HG02943 (cell line): ENCODE measurements around the gene MPIG6B.

Experiments
- ATAC-seq: cut with Tn5 transposase; IDR thresholded peaks from one replicate; pipeline ENCODE4 v1.9.1; 2021; ENCODE audit warnings: mild to moderate bottlenecking, low read depth, moderate library complexity; ENCODE audit not compliant: unreplicated experiment

MPIG6B gene, protein sequence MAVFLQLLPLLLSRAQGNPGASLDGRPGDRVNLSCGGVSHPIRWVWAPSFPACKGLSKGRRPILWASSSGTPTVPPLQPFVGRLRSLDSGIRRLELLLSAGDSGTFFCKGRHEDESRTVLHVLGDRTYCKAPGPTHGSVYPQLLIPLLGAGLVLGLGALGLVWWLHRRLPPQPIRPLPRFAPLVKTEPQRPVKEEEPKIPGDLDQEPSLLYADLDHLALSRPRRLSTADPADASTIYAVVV

DNA sequence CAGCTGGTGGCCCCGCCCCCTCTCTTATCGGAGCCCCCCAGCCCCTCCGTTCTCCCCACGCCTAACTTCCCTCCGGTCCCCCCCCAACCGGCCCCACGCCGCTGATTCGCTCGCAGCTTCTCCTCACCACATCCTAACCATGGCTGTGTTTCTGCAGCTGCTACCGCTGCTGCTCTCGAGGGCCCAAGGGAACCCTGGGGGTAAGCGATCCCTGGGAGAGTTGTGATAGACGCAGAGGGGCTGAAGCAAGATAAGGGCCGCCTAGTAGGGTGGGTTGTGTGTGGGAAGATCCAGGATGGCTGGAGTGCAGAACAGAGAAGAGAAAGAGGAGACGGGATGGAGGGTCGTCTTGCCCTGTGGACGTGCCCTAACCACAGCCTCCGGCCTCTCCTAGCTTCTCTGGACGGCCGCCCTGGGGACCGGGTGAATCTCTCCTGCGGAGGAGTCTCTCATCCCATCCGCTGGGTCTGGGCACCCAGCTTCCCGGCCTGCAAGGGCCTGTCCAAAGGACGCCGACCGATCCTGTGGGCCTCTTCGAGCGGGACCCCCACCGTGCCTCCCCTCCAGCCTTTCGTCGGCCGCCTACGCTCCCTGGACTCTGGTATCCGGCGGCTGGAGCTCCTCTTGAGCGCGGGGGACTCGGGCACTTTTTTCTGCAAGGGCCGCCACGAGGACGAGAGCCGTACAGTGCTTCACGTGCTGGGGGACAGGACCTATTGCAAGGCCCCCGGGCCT lies at the start of gene MPIG6B:
Gene MPIG6B, plus strand, starts transcription at position 129 of the 735 bp plus-strand sequence. Its CDS starts 11 bp downstream, at position 140.
- no peak for ATAC-seq

DNA sequence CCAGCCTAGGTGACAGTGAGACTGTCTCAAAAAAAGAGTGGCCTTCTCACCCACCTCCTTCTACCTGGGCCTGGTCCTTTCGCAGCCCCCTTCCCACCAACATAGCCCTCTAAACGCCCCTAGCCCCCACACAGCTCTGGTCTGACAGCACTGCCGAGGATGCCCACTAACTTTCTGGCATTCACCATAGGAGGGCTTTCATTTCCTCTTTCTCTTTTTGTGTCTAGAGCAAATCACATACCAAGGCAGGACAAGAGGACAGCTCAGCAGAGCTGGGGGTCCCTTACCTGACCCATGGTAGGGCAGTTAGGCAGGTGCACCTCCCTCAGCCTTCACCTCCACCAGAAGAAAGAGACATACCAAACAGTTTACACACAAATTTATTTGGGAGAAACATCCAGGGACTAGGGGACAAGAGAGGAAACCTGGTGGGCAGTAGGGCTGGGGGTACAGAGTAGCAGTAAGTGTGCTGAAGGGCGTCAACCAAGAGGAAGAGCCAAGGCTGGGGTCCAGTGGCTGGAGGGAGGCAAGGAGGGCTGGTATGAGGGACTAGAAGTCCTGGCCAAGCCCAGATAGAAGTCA lies 46.8 kb upstream of the MPIG6B start:
- ATAC-seq: no peak

DNA sequence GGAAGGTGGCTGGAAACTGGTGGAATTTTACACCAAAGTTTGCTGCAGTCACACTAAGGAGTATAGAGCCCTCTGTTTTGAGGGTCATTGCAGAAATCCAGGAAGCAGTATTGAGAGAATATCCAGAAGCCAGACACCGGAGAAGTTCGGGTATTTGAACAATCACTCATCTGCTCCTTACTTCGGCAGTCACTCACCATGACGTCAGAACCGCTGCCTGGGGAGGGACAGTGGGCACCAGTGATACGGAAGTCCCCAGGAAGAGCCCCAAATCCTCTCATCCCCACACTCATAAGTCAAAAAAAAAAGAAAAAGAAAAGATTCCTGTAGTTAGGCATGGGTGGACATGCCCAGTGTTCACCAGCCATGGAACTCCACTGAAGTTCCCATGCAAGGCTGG lies 46.3 kb upstream of the MPIG6B start:
- no peak for ATAC-seq

DNA sequence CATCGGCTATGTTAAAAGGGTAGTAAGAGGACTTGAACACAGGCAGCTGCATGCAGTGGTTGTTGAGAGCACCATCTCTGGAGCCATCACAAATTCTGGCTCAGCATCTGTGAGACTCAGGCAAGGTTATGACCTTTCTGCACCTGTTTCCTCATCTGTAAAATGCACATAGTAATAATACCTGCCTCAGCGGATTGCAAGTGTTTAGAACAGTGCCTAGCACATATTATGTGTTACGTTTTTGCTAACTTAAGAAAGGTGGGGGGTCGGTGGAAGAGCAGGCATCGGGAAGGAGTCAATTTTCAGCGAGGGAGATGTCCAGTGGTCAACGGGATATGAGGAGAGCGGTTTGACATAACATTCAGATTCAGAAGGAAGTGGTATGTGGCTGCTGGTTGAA lies 45.2 kb upstream of the MPIG6B start:
- ATAC-seq: no peak

DNA sequence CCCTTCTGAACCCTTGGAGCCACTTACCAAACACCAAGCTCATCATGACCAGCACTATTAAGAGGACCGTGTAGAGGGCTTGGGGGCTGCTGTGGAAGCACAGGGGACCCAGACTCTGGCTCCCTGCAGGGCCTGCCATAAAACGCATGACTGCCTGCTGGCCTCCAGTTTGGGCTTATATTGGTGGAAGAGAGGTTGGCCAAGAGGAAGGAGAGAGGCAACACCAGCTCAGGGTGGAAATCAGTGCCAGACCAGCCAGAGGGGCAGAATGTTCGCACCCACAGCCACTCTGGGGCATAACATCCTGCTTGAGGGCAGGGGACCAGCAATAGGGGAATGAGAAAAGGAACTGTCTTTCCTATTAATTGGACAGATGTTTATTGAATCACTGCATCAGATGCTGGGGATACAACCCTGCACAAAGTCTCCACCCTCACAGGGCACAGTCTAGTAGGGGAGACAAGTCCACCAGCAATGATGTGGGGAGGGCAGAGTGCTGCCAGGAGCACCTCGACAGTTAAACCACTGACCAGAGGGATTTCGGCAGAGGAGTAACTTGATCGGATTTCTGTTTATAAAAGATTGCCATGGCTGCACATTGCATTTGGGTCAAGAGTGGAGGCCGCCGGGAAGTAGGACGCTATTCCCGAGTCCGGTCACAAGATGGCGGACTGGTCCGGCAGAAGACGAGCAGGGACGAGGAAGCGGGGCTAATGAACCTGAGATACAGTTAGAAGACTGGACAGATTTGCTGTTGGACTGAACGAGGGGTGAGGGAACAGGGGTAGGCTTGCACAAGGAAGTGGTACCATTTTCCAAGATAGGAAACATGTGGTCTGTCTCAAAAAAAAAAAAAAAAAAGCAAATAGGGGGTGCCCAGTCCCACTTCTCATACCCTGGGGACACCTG lies 42.7 kb upstream of the MPIG6B start, which contains the start of gene LY6G5C:
Gene LY6G5C, minus strand, starts transcription at position 842 of the 909 bp plus-strand sequence. Its CDS starts 694 bp downstream, at position 148.
- ATAC-seq: no peak

DNA sequence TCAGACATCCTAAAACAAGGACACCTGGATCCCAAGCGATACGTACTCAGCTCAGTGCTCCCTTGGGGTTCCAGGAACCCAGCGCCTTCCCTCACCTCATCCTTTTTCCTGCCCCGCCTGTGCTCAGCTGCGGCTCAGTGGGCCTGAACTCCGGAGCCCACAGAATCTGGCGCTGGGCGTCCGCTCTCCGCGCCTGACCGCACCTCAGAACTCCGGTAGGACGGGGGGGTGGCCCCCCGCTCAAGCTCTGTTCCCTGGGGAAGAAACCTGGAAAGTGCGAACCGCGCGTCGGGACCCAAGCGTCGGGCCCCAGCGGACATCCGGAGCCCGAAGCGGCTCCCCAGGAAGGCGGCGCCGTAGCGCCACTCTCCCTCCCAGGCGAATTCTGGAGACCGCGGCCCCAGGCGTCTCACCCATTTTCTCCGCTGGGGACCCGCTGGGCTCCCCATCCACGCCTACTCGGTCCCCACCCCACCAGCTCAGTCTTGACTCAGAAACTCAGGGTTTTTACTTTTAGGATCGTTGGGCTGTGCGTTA lies 42.0 kb upstream of the MPIG6B start:
- no peak for ATAC-seq

DNA sequence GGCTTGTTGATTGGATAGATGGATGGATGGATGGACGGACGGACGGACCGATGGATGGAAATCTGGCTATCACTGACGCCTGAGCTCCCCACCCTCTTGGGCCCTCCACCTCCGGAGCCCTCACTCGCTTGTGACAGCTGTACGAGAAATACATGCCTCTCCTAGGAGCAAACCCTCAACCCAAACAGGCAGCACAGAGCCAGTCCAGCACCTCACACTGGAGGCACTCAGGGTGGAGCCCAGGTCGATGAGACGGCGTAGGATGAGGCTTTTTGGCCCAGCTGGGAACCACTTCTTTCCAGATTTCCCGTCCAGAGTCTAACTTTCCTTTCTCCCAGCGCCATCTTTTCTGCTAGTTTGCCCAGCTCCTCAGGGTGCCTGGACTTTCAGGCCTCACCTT lies 39.6 kb upstream of the MPIG6B start:
- no peak for ATAC-seq

DNA sequence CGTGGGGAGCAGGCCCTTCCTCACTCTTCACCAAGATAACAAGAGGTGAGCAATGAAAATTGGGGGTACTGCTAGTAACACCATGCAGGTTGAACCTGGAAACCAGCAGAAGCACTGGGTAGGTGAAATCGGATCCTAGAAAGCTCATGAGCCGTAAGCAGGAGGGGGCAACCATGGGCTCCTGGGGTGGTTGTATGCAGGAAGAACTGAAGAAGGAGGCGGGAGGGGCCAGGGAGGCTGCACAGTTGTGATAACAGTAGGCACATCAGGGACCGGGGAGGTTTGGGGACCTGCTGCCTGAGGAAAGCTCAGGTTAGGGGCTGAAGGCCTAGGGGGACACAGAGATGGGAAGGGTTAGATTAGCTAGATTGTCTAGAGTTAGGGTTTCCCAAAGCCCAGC lies 36.7 kb upstream of the MPIG6B start:
- ATAC-seq: no peak

DNA sequence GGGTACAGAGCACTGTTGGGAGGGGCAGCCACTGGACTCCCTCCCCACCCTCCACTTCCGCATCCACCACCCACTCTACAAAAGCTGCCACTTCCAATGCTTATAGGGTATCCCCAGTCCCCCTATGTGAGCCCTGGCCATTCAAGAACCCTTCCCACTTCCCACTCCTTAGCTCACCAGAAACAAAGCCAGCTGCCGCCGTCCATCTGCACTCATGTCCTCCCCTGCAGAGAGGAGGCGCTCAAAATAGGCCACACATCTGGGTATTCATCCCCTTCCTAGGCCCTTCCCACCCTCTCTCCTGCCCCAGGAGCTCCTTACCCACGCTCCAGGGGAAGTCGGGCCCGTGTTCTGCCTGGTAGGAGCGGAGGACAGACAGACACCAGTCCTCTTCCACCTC lies 35.9 kb upstream of the MPIG6B start:
- ATAC-seq: no peak

DNA sequence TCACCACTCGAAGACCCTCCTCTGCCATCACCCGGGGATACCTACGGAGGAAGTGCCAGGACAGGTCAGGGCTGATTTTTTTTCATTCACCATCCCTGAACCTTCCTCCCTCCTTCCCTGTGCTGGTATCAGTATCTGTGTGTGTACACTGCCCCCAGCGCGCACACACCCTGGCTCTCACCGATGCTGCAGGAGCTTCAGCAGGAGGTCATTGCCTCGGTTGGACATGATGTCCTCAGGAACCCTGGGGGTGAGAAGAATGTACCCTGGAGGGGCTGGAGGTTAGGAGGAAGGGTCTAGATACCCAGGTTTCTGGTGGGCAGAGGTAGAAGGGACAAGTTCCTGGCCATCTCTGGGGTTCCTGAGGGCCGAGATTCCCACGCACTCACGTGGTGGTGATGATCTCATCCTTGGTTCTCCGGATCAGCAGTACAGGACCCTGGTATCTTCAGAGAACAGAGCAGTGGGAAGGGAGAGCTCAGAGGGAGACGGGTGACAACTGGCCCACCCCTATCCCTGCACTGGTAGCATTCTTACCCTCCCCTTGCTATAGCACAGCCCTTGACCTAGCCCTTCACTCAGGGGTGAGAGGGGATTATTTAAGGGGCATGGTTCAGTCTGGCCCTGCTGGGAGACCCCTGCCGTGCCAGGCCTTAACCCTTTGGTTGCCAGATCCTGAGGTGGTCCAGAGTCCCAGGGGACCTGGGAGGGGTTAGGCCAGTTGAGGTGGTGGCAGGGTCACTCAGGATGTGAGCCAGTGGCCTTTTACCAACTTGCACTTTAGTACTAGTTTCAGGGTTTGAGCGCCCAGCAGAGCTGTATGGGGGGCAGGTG lies 35.1 kb upstream of the MPIG6B start:
- no peak for ATAC-seq

DNA sequence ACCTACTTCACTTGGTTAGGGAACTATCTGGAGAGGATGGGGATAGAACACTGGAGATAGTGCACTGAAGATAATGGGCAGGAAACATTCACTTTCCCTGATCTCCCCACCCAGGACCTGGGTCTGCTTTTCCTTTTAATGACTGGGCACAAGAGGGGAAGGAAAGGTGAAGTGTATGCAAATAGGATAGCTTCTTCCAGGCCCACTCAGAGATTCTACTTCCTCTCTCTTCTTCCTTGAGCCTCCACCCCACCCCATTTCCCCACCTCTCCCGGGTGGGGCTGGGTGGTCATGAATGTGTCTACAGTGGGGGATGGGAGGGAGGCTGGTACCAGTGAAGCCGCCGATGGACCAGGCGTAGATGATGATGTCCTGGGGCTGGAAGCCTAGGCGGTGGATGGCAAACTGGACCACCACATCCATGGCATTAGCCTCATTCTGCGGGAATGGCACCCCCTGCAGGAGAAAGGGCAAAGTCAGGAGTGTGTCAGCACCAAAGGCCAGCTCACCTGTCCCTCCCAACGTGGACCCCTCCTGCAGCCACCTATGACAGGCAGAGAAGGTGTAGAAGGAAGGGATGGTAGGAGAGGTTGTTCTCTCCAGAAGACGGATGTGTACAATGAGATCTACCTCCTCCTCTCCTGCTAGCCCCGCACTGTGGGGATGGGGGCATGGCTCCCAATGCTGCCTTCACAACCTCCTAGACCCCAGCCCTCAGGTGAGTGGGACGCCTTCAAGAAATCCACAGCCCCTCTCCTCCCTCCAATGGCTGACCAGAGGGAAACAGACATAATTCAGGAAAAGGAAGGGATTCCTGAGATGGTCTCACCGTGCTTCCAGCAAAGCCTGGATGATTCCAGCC lies 33.7 kb upstream of the MPIG6B start:
- no peak for ATAC-seq

DNA sequence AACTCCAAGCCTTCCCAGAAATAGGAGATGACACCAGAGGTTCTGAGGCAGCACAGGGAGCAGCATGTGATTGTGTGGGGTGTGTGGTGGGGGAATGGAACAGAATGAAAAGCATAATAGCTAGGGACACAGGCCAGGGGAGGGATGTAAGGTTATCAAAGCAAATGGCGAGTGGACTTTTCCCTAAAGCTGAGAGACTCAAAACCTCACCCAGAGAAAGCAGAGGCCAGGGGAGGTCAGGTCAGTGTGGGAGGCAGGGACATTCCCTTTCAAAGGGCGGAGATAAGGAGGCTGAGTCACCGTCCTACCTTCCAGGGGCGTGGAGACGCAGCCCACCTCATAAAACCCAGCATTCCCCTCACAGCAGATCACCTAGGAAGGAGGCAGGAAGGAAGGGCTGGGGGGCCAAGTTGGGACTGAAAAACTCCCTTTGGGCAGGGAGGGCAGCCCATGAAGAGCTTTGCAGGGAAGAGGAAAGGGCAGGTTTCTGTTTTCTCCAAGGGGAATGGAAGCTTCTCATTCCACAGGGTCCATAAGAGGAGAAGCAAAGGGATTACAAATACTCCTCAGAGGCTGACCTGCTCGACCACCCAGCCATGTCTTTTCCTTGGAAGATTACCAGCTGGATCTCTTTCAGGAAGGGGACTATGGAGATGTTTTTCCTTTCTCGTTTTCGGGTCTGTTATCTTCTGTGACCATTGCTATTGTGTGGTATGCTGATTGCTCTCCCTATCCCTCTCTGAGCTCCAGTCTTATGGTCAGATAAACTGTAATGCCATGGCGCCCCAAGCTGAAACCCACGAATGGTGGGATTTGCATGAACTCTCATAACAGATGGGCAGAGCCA lies 32.7 kb upstream of the MPIG6B start:
- ATAC-seq: no peak

DNA sequence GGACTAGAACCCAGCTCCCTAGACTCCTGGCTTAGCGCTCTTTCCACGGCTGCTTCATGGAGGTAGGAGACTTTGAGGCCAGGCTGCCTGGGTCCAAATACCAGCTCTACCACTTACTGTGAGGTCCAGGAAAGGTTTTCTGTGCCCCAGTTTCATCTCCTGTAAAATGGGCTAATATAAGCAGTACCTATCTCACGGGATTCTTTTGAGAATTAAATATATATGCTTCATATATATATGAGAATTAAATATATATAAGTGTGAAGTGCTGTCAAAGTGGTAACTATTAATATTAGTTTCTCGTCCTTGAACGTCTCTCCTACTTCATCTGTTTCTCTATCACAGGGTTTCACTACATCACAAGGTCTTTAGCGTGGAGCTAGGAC lies 32.1 kb upstream of the MPIG6B start:
- ATAC-seq: no peak

DNA sequence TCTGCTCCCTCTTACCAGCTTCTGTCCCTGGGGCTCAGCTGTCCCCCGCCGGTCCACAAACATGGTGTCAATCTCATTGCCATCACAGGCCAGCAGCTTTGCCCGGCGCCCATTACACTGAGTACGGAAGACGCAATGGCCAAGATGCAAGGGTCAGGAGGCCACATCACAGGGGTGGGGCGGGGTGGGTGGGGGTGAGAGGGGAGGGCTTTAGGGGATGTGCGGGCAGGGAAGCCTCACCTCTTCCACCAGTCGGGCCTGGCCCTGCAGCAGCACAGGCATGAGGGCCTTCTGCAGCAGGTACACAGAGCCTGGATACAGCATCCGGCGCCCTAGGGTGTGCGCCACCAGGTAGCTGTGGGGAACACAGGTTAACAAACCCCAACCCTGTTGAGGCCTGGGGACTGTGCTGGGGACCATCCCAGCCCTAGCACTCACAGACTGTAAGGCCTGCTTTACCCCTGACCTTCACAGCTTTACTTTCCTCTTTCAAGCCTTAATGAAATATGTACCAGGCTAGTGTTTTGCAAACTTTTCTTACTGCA lies 31.5 kb upstream of the MPIG6B start:
- ATAC-seq: no peak

DNA sequence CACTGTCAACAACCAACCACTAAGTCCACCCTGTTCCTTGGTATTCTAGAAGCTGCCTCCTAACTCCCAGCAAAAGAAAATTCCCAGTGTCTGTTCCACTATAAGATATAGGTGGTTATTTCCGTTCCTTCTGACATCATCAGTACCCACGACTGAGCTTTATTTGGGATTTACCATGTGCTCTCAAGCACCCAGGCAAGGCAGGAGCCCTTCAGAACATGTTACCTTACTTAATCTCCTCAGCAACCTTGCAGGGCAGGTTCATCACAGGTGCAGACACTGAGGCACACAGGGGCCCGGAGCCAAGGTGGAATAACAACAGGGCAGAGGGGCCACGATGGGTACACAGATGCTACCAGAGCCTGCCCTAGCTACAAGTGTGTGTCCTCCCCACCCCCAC lies 30.8 kb upstream of the MPIG6B start:
- no peak for ATAC-seq

DNA sequence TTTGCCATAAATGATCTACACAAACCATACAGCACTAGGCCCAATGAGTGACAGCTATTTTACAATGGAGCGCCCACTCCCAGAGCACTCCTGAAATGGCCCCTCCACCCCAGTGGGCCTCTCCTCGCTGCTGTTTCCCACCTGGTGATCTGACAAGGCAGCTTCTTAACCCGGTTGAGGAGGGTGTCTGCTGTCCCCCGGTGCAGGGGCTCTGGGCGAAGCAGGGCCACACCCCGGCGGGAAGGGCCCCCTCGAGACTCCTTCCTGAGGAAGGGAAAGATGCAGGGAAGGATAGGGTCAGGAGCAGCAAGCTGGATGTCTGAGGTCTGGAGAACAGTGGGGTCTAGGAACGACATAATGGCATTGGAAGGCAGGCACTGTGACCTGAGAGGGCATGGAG lies 30.3 kb upstream of the MPIG6B start:
- no peak for ATAC-seq

DNA sequence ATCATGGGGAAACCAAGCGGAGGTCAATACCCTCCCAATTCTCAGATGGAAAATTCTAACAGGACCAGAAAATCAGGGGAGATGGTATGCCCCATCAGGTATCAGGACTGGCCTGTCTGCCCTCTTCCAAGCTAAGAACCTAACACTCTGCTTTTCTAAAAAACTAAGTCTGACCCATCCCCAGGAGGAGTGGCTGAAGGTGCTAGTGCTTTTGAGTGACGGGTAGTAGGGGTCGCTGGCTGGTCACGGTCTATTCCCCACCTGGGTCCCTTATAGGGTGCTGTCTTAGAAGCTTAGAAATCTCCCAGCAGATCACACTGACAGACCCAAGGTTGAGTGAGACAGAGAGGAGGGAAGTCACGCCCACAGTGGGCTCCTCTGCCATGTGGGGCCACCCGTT lies 29.6 kb upstream of the MPIG6B start:
- no peak for ATAC-seq

DNA sequence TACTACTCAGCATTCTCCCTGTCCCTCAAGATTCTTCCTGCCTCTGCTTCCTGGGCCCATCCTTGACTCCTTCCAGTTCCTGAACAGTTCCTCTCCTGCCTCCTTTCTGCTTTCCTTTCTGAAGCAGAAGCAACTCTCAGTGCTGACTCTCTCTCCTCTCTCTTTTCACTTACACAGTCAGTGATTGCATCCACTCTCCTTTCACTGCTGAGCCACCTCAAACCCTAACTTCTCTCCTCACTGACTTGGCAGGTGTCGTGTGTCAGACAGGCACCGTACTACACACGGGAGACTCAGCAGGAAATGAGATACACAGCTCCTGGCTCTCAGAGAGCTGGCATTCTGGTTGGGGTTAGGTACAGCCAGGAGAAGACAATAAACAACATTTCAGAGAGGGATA lies 25.6 kb upstream of the MPIG6B start:
- ATAC-seq: no peak
